Measurements from ENCODE around the gene EFCAB9.

DNA sequence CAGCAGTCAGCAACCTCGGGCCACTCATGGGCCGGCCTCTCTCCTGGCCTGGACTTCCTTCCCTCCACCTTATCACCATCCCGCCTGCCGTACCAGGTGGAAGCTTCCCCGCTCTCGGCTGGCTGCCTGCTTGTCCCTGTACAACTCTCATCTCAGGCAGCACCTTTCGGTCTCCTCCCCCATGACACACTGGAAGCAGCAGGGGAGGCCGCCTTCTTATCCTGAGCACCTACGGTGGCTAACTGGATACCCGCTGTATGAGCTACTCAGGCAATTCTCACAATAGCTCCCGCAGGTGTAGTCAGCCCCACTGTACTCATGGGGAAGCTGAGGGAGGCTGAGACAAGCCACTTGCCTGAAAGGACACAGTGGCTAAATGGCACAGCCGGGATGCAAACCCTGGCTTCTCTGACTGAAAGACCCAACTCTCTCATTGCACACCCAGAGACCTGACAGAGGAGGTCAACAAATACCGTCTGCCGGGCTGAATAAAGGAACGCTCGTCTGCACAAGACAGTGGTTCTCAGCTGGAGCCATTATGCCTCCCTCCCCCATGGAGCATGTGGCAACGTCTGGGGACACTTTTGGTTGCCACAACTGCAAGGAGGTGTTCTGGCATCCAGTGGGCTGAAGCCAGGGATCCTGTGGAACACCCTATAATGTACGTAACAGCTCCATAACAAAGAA lies 15.5 kb upstream of the EFCAB9 start:
- TF ChIP-seq CTCF (conservative IDR thresholded peaks at IDR 0.05; ENCODE audit: low read length), result no peak
- no peak for TF ChIP-seq EZH2phosphoT487 (IDR thresholded peaks at IDR 0.05; ENCODE audit: borderline replicate concordance, low read depth, low read length)

Measured in OCI-LY7 (cell line).